ENCODE data around the gene HECTD4. TPM values are rescaled to one million over a fixed set of nuclear protein-coding genes. Genes with fewer than 3 reads are reported as not detected.
"Not testable (repeated sequence)": the region's sequence is repeated elsewhere in the genome, so short reads cannot be mapped to it uniquely, and the experiment has no call there.

Gene HECTD4
- total RNA-seq, 4 donors from 2014 or later, result 26.6 to 47.1 (median 33.2) TPM

DNA sequence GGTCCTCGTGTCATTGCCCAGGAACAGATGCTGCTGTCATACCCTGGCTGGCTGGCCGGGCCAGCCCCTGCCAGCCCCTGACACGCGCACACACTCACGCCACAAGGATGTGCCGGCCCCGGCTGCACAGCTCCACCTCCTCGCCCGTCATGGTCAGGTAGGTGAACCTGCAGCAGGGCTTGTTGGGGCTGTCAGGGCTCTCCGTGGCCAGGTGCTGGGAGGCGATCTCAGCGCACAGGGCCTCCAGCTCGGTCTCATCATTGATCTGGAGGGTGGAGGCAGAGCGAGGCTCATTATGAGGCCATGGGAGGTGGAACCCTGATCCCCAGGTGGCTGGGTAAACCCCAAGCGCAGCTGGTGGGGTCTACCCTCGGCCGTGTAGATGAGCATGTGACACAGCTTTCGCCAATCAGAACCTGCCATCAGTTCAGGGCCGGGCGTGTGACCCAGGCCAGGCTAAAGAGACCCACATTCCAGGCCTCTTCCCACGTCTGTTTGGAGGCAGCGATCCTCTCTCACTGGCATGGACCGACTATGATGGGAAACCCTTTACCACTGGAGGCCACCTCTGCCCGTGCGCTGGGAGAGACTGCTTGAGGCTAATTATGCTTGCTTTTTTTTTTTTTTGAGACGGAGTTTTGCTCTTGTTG is 218.1 kb downstream of the HECTD4 start:
- DNase-seq (ENCODE audit: low spot score) (no peak), ATAC-seq (ENCODE audit: low FRiP score) (no peak)
- TF ChIP-seq, protein P1, sequence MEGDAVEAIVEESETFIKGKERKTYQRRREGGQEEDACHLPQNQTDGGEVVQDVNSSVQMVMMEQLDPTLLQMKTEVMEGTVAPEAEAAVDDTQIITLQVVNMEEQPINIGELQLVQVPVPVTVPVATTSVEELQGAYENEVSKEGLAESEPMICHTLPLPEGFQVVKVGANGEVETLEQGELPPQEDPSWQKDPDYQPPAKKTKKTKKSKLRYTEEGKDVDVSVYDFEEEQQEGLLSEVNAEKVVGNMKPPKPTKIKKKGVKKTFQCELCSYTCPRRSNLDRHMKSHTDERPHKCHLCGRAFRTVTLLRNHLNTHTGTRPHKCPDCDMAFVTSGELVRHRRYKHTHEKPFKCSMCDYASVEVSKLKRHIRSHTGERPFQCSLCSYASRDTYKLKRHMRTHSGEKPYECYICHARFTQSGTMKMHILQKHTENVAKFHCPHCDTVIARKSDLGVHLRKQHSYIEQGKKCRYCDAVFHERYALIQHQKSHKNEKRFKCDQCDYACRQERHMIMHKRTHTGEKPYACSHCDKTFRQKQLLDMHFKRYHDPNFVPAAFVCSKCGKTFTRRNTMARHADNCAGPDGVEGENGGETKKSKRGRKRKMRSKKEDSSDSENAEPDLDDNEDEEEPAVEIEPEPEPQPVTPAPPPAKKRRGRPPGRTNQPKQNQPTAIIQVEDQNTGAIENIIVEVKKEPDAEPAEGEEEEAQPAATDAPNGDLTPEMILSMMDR (IDR thresholded peaks at IDR 0.05), result no peak

DNA sequence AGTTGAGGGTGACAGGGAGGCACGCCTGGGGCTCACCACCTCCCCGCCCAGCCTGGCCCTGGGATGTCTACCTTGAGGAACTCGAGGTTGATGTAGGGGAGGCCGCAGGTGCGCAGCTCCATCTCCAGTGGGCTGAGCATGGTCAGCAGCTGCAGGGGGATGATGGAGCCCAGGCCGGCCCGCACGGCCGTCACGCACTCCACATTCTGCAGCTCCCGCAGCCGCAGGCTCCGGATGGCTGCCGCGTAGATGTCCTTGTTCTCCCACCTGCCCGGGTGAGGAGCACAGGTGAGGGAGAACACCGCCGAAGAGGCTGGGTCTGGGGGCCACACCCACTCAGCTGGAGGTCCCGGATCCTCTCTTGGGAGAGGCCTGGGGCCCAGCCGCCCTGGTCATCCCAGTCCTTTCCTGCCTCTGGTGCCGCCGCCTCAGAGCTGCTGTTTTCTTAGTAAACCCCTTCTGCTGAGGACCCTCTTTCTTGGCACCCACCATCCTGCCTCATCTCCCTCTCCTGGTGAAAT is 218.7 kb downstream of the HECTD4 start:
- TF ChIP-seq, protein P1 (IDR thresholded peaks at IDR 0.05), result no peak
- no peak for ATAC-seq (ENCODE audit: low FRiP score)
- no peak for DNase-seq (ENCODE audit: low spot score)

DNA sequence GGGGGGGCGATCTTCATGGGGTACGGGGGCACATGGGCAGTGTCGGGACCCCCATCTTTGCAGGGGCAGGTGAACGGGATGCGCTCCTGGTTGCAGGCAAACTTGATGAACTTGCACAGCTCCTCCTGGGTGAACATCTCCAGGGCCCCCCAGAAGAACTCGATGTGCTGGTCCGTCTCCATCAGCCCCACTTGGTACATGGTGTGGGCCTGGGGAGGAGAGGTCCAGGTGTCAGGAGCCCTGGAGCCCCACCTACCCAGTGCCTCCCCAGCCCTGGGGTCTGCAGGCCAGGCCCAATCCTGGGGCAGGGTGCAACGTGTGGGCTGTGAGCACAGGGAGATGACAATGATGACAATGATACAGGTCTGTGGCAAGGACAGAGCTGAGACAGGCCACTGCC is 219.2 kb downstream of the HECTD4 start:
- TF ChIP-seq, protein P1 (IDR thresholded peaks at IDR 0.05), result no peak
- DNase-seq (ENCODE audit: low spot score), result no peak
- no peak for ATAC-seq (ENCODE audit: low FRiP score)

DNA sequence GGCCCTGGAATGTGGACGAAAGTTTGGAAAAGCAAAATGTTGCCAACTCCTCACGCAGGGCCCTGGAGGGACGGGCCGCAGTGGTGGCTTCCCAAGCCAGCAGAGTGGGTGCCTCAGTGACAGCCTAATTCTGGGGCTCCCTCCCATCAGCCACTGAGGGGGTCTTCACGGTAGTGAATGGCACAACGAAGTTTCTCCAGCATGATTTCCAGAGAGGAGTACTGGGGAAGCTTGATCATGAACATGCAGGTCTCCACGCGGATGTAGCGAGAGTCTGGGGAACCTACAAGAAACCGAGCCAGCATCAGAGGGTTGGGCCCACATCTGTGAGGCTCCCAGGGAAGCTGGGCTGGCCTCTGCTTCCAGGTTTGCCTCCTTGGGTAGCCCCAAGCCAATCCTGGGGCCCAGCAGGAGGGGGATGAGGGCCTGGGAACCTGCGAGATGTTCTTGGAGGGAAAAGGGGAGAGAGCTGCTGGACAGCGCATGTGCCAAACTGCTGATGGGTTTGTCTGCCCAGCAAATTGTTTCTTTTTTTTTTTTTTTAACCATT is 219.9 kb downstream of the HECTD4 start:
- DNase-seq (ENCODE audit: low spot score), result no peak
- ATAC-seq (ENCODE audit: low FRiP score), result no peak
- TF ChIP-seq, protein P1 (IDR thresholded peaks at IDR 0.05), result no peak

DNA sequence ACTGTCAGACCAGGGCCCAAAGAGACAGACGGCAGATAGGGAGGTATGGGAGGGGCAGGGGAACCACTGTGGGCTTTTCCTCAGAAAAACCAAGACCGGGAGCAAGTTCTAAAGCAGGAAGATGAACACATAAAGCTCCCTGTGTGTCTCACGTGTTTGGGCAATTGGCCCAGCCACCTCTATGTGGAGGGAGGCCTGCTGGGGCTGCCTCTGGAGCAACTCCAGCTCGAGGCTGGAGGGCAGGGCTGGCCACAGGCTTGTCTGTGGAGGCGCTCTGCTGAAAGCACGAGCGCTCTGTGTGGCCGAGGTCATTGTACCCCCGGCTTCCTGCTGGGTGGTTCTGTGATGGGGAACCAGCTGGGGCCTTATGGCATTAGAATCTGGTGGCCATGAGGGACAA is 220.5 kb downstream of the HECTD4 start:
- no peak for DNase-seq (ENCODE audit: low spot score)
- no peak for ATAC-seq (ENCODE audit: low FRiP score)
- TF ChIP-seq, protein P1 (IDR thresholded peaks at IDR 0.05), result no peak

DNA sequence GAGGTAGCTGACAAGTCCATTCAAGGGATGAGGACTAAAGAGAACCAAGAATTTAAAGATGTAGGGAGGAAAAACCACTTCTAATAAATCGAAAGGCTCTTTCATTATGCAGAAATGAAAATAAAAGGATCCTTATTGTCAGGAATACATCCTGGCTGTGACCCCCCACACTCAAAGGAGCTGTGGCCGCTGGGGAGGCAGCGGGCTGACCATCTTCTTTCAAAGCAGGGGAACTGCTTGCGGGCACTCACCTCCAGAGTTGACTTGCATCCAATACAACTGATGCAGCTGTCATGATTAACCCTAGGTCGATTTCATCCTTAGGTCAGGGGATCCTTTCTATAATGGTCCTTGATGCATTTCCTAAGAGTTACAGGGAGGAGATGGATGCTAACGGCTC is 221.6 kb downstream of the HECTD4 start:
- DNase-seq (ENCODE audit: low spot score) (no peak), ATAC-seq (ENCODE audit: low FRiP score) (no peak)
- TF ChIP-seq, protein P1 (IDR thresholded peaks at IDR 0.05), result no peak

DNA sequence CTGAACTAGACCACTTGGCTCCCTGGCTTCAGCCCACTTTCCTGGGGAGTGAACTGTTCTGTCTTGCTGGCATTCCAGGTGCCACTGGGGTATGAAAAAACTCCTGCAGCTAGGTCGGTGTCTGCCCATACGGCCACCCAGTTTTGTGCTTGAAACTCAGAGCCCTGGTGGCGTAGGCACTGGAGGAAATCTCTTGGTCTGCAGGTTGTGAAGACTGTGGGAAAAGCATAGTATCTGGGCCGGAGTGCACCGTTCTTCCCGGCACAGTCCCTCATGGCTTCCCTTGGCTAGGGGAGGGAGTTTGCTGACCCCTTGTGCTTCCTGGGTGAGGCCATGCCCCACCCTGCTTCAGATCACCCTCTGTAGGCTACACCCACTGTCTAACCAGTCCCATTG is 223.1 kb downstream of the HECTD4 start:
- DNase-seq (ENCODE audit: low spot score), result no peak
- ATAC-seq (ENCODE audit: low FRiP score), result no peak
- TF ChIP-seq, protein P1 (IDR thresholded peaks at IDR 0.05), result no peak

DNA sequence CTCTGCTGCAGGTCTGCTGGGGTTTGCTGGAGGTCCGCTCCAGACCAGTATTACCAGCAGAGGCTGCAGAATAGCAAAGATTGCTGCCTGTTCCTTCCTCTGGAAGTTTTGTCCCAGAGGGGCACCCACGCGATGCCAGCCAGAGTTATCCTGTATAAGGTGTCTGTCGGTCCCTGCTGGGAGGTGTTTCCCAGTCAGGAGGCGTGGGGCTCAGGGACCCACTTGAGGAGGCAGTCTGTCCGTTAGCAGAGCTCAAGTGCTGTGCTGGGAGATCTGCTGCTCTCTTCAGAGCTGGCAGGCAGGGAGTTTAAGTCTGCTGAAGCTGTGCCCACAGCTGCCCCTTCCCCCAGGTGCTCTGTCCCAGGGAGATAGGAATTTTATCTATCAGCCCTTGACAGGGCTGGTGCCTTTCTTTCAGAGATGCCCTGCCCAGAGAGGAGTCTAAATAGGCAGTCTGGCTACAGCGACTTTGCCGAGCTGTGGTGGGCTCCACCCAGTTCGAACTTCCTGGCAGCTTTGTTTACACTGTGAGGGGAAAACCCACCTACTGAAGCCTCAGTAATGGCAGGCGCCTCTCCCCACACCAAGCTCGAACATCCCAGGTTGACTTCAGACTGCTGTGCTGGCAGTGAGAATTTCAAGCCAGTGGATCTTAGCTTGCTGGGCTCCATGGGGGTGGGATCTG is 223.6 kb downstream of the HECTD4 start:
- not testable (repeated sequence) for DNase-seq (ENCODE audit: low spot score); ATAC-seq (ENCODE audit: low FRiP score)
